Breast epithelium (tissue), 3 donors: Measurements from ENCODE around the gene TOB1.

Experiments
- CTCF ChIP-seq, 3 donors: fragments of 450-650 bp; IDR thresholded peaks; one replicate each; pipeline ENCODE4 v1.5.1; 2016 to 2017; ENCODE audit warnings: antibody characterized with exemption in 3 of 3, mild to moderate bottlenecking in 3 of 3, moderate library complexity in 3 of 3
- POLR2A ChIP-seq: fragments of 450-650 bp; IDR thresholded peaks from one replicate; pipeline ENCODE4 v1.6.1; 2016; ENCODE audit warnings: antibody characterized with exemption, mild to moderate bottlenecking, moderate library complexity
- POLR2AphosphoS5 ChIP-seq, 3 donors: sonication (generic); formaldehyde crosslinking; IDR thresholded peaks; one replicate each; pipeline ENCODE4 v1.6.1; 2017; ENCODE audit warnings: antibody characterized with exemption in 3 of 3

- TF ChIP-seq POLR2AphosphoS5 (IDR thresholded peaks at IDR 0.05) (no peak), CTCF (IDR thresholded peaks at IDR 0.05) (peak; percentile 50 to 62 (median 53)), POLR2A (no peak)
Measured at GRCh38 chr17:50816771-50817751, 49.1 kb downstream of the TOB1 start.
